GM23338 (cell line): ENCODE measurements around the gene SERINC5. TPM values are rescaled to one million over a fixed set of nuclear protein-coding genes. Genes with fewer than 3 reads are reported as not detected.
A peak's percentile ranks its signal among the peaks of the same experiment; 100 is the strongest.

Experiments
- ATAC-seq: fragments of 200-7000 bp; cut with Tn5 transposase; 3 replicates; pipeline ENCODE4 v1.9.1; 2020
- DNase-seq: peaks from one replicate; pipeline ENCODE4 v3.0.0-alpha.2; 2015; ENCODE audit warnings: low spot score
- H2AFZ ChIP-seq: fragments of 200-600 bp; sonication (generic); 2 replicates; pipeline ENCODE4 v1.8.0; 2016; ENCODE audit warnings: antibody characterized with exemption, mild to moderate bottlenecking, moderate library complexity
- H3F3A ChIP-seq: fragments of 200-600 bp; sonication (generic); replicated peaks from 2 replicates; pipeline ENCODE4 v1.8.0; 2017; ENCODE audit warnings: antibody characterized with exemption, mixed run types, low read depth
- H3K27ac ChIP-seq: fragments of 200-600 bp; sonication (generic); 2 replicates; pipeline ENCODE4 v1.6.1; 2016; ENCODE audit warnings: low read depth
- H3K27me3 ChIP-seq: fragments of 200-600 bp; sonication (generic); 2 replicates; pipeline ENCODE4 v1.8.0; 2016; ENCODE audit warnings: mild to moderate bottlenecking, mixed run types, moderate library complexity; ENCODE audit not compliant: insufficient read depth
- H3K36me3 ChIP-seq: fragments of 200-600 bp; sonication (generic); 2 replicates; pipeline ENCODE4 v1.8.0; 2016; ENCODE audit warnings: mild to moderate bottlenecking; ENCODE audit not compliant: insufficient read depth
- H3K4me1 ChIP-seq: fragments of 200-600 bp; sonication (generic); 2 replicates; pipeline ENCODE4 v1.8.0; 2016; ENCODE audit warnings: mild to moderate bottlenecking, moderate library complexity; ENCODE audit not compliant: insufficient read depth
- H3K4me2 ChIP-seq: fragments of 200-600 bp; sonication (generic); 2 replicates; pipeline ENCODE4 v1.7.1; 2017; ENCODE audit warnings: mixed run types
- H3K4me3 ChIP-seq: fragments of 200-600 bp; sonication (generic); 2 replicates; pipeline ENCODE4 v1.6.1; 2016; ENCODE audit warnings: mixed run types
- H3K79me2 ChIP-seq: fragments of 200-600 bp; sonication (generic); replicated peaks from 2 replicates; pipeline ENCODE4 v1.8.0; 2017; ENCODE audit warnings: mild to moderate bottlenecking; ENCODE audit not compliant: insufficient read depth
- H3K9me2 ChIP-seq: fragments of 200-600 bp; sonication (generic); 2 replicates; pipeline ENCODE4 v1.8.0; 2017; ENCODE audit not compliant: insufficient read depth
- H4K20me1 ChIP-seq: fragments of 200-600 bp; sonication (generic); replicated peaks from 2 replicates; pipeline ENCODE4 v1.8.0; 2017; ENCODE audit warnings: mild to moderate bottlenecking; ENCODE audit not compliant: insufficient read depth
- H3K27ac Mint-ChIP-seq: 2 replicates; pipeline ENCODE4 v1.8.0; 2020; ENCODE audit warnings: inconsistent platforms, mild to moderate bottlenecking, moderate library complexity, mixed read lengths
- H3K27me3 Mint-ChIP-seq: 3 replicates; pipeline ENCODE4 v1.8.0; 2022; ENCODE audit warnings: low read depth, mild to moderate bottlenecking, moderate library complexity, mixed read lengths, inconsistent platforms; ENCODE audit not compliant: insufficient read depth, poor library complexity
- H3K36me3 Mint-ChIP-seq: 3 replicates; pipeline ENCODE4 v1.8.0; 2021; ENCODE audit warnings: low read depth, mild to moderate bottlenecking, inconsistent platforms, moderate library complexity, mixed read lengths
- H3K4me1 Mint-ChIP-seq: 3 replicates; pipeline ENCODE4 v1.8.0; 2020; ENCODE audit warnings: mild to moderate bottlenecking, inconsistent platforms, mixed read lengths
- H3K4me3 Mint-ChIP-seq: 3 replicates; pipeline ENCODE4 v1.8.0; 2021; ENCODE audit warnings: moderate library complexity, mild to moderate bottlenecking, inconsistent platforms, mixed read lengths
- H3K9me3 Mint-ChIP-seq: 3 replicates; pipeline ENCODE4 v1.8.0; 2020; ENCODE audit warnings: moderate library complexity, mild to moderate bottlenecking, inconsistent platforms, mixed read lengths
- CREB1 ChIP-seq: fragments of 250-450 bp; sonication (Bioruptor Pico); IDR thresholded peaks from 2 replicates; pipeline ENCODE4 v1.5.0; 2020; ENCODE audit warnings: low read depth, mild to moderate bottlenecking, moderate library complexity
- CTCF ChIP-seq, 2 experiments: fragments of 200-600 bp in 1 of 2; sonication (generic) in 1 of 2; conservative IDR thresholded peaks; 2 replicates each; pipeline versions ENCODE4 v1.5.1 to v1.6.1; 2016 to 2017; ENCODE audit warnings: antibody characterized with exemption in 2 of 2, low read depth in 2 of 2, mild to moderate bottlenecking in 2 of 2, moderate library complexity in 1 of 2
- ETS1 ChIP-seq: IDR thresholded peaks from 2 replicates; pipeline ENCODE4 v1.6.1; 2016; ENCODE audit warnings: antibody characterized with exemption
- EZH2 ChIP-seq: fragments of 200-600 bp; sonication (generic); IDR thresholded peaks from one replicate; pipeline ENCODE4 v1.8.0; 2017; ENCODE audit warnings: antibody characterized with exemption, mild to moderate bottlenecking, low read depth; ENCODE audit not compliant: unreplicated experiment
- EZH2phosphoT487 ChIP-seq: fragments of 200-600 bp; sonication (generic); IDR thresholded peaks from one replicate; pipeline ENCODE4 v1.8.1; 2018; ENCODE audit warnings: antibody characterized with exemption; ENCODE audit not compliant: unreplicated experiment
- JUNB ChIP-seq: IDR thresholded peaks from one replicate; pipeline ENCODE4 v1.6.1; 2016; ENCODE audit warnings: antibody characterized with exemption; ENCODE audit not compliant: unreplicated experiment
- NANOG ChIP-seq: IDR thresholded peaks from 2 replicates; pipeline ENCODE4 v1.6.1; 2016; ENCODE audit warnings: antibody characterized with exemption, borderline replicate concordance
- POLR2AphosphoS5 ChIP-seq: IDR thresholded peaks from 2 replicates; pipeline ENCODE4 v1.6.1; 2016; ENCODE audit warnings: antibody characterized with exemption, low read depth
- STAT1 ChIP-seq: IDR thresholded peaks from one replicate; pipeline ENCODE4 v1.6.1; 2016; ENCODE audit warnings: antibody characterized with exemption; ENCODE audit not compliant: unreplicated experiment
- ZNF114 ChIP-seq: fragments of 250-450 bp; sonication (Bioruptor Pico); IDR thresholded peaks from 2 replicates; pipeline ENCODE4 v1.5.0; 2020; ENCODE audit warnings: mild to moderate bottlenecking, moderate library complexity
- ZNF331 ChIP-seq: fragments of 250-450 bp; sonication (Bioruptor Pico); IDR thresholded peaks from 2 replicates; pipeline ENCODE4 v1.5.0; 2020; ENCODE audit warnings: low read depth, mild to moderate bottlenecking, moderate library complexity
- polyA plus RNA-seq: library from polyadenylated mRNA; unstranded; fragments of >200 nt; fragmentation: Nextera tagmentation; extraction: Ambion mirVana; gene quantifications from 2 replicates; pipeline ENCODE4 v1.2.1, GENCODE V29; 2016
- total RNA-seq: library from RNA; depleted of rRNA; stranded (reverse); fragments of >200 nt; shearing (Covaris generic); gene quantifications from 2 replicates; pipeline ENCODE4 v1.2.3, GENCODE V29; 2014

Gene SERINC5
- total and polyA plus RNA-seq, 2 experiments from 2014 or later = 34.0 to 107 TPM

GRCh38 chr5:80198920-80199319 lies 56.9 kb downstream of the SERINC5 start (continued):
- TF ChIP-seq CTCF (conservative IDR thresholded peaks at IDR 0.05; ENCODE audit: low read depth in 2 of 2) (no peak), POLR2AphosphoS5 (no peak), EZH2phosphoT487 (no peak), STAT1 (no peak)

- Mint-ChIP-seq H3K4me1 (peaks cover 27% of the 10 kb centered on the region), H3K27me3 (peaks cover 5% of the 10 kb centered on the region), H3K9me3 (no peaks in the 10 kb centered on the region), H3K27ac (peak overlapping the region; percentile 63; the same call in 1 of the 2 replicates), H3K4me3 (no peak overlapping the region), H3K36me3 (peaks cover 43% of the 10 kb centered on the region)
- H3K9me2 ChIP-seq = no peaks in the 10 kb centered on the region
- ATAC-seq = peak; percentile 21; the same call in 1 of the 3 replicates
- H4K20me1 ChIP-seq = peaks cover 34% of the 10 kb centered on the region
- no peak overlapping the region for H3K4me2 ChIP-seq
- no peak overlapping the region for H3K4me3 ChIP-seq
- peaks cover 30% of the 10 kb centered on the region for H3F3A ChIP-seq
- H3K27ac ChIP-seq = peak overlapping the region; percentile 45
- TF ChIP-seq STAT1 (no peak), JUNB (no peak), ZNF114 (CRISPR knock-in tag) (no peak), ZNF331 (CRISPR knock-in tag) (no peak), CTCF (conservative IDR thresholded peaks at IDR 0.05; ENCODE audit: low read depth in 2 of 2) (no peak), CREB1 (CRISPR knock-in tag) (no peak)
- no peak overlapping the region for H2AFZ ChIP-seq
- peaks cover 95% of the 10 kb centered on the region for H3K79me2 ChIP-seq
- DNase-seq = no peak
- H3K36me3 ChIP-seq = peaks cover 24% of the 10 kb centered on the region
- H3K4me1 ChIP-seq = peaks cover 40% of the 10 kb centered on the region
- no peaks in the 10 kb centered on the region for H3K27me3 ChIP-seq
These were observed 57.4 kb downstream of the SERINC5 start for GRCh38 chr5:80198399-80198798.

- peaks cover 23% of the 10 kb centered on the region for H3K36me3 Mint-ChIP-seq
- no peak for DNase-seq
- Histone ChIP-seq H3K9me2 (no peaks in the 10 kb centered on the region), H3K27ac (peak overlapping the region; percentile 45), H3K36me3 (peaks cover 7% of the 10 kb centered on the region; the same call in 1 of the 2 replicates), H3K4me3 (no peak overlapping the region), H3K4me1 (peaks cover 62% of the 10 kb centered on the region), H3K27me3 (no peaks in the 10 kb centered on the region), H4K20me1 (peaks cover 29% of the 10 kb centered on the region), H3F3A (peaks cover 26% of the 10 kb centered on the region), H2AFZ (no peak overlapping the region), H3K4me2 (0 out of 2 replicates have a peak overlapping the region, but pooled peaks have one; percentile 17), H3K79me2 (peaks cover 100% of the 10 kb centered on the region)
- H3K27ac Mint-ChIP-seq = no peak overlapping the region; the same call in 1 of the 2 replicates
- no peaks in the 10 kb centered on the region for H3K9me3 Mint-ChIP-seq
- ATAC-seq = no peak
- peaks cover 48% of the 10 kb centered on the region for H3K4me1 Mint-ChIP-seq
- H3K4me3 Mint-ChIP-seq = no peak overlapping the region
- H3K27me3 Mint-ChIP-seq = peaks cover 10% of the 10 kb centered on the region
- TF ChIP-seq STAT1 (no peak), ZNF114 (CRISPR knock-in tag) (no peak), NANOG (no peak), CTCF (conservative IDR thresholded peaks at IDR 0.05; ENCODE audit: low read depth in 2 of 2) (no peak), EZH2 (no peak), ETS1 (no peak), CREB1 (CRISPR knock-in tag) (no peak), JUNB (no peak), ZNF331 (CRISPR knock-in tag) (no peak)
These were observed 59.9 kb downstream of the SERINC5 start for GRCh38 chr5:80195837-80196400.
